CD4-positive, alpha-beta memory T cell (primary cell): ENCODE results near the gene DRAXIN. TPM values are rescaled to one million over a fixed set of nuclear protein-coding genes. Genes with fewer than 3 reads are reported as not detected.
A peak's percentile ranks its signal among the peaks of the same experiment; 100 is the strongest.

Experiments
- CTCF ChIA-PET: fragments of 350-600 bp; sonication (Branson Sonifier 250); formaldehyde crosslinking; loops from one replicate; lab custom pipeline; 2021; ENCODE audit warnings: inconsistent platforms; ENCODE audit not compliant: partially characterized antibody; lab: Charles Lee
- POLR2A ChIA-PET: fragments of 350-600 bp; sonication (Branson Sonifier 250); formaldehyde crosslinking; loops from one replicate; lab custom pipeline; 2021; ENCODE audit not compliant: partially characterized antibody; lab: Charles Lee
- DNase-seq, 5 donors: peaks; one replicate each; pipeline versions ENCODE4 v3.0.0 to v3.0.0-alpha.2; 2020 to 2022; ENCODE audit warnings: mixed read lengths in 1 of 5
- H3K27ac ChIP-seq: one replicate; pipeline ENCODE4 v1.7.0; 2013; ENCODE audit warnings: low read depth, low read length
- H3K27me3 ChIP-seq: 2 replicates; pipeline ENCODE4 v1.7.0; 2013; ENCODE audit warnings: mild to moderate bottlenecking, low read length, moderate library complexity; ENCODE audit not compliant: insufficient read depth
- H3K36me3 ChIP-seq: 2 replicates; pipeline ENCODE4 v1.7.0; 2013; ENCODE audit warnings: mild to moderate bottlenecking, low read length, moderate library complexity; ENCODE audit not compliant: insufficient read depth
- H3K4me1 ChIP-seq: 2 replicates; pipeline ENCODE4 v1.7.0; 2013; ENCODE audit warnings: mild to moderate bottlenecking, low read length, moderate library complexity; ENCODE audit not compliant: insufficient read depth
- H3K4me3 ChIP-seq, 2 donors: one replicate each; pipeline ENCODE4 v1.7.0; 2013; ENCODE audit warnings: low read length in 2 of 2, mild to moderate bottlenecking in 1 of 2
- H3K9me3 ChIP-seq, 2 donors: one replicate each; pipeline ENCODE4 v1.7.0; 2013; ENCODE audit warnings: low read length in 2 of 2, control low read depth in 1 of 2; ENCODE audit not compliant: control insufficient read depth in 1 of 2
- H3K27ac Mint-ChIP-seq, 7 donors: one replicate each; pipeline ENCODE4 v1.8.0; 2020 to 2021; ENCODE audit warnings: mixed read lengths in 7 of 7, mild to moderate bottlenecking in 6 of 7, inconsistent platforms in 3 of 7, moderate library complexity in 3 of 7
- H3K27me3 Mint-ChIP-seq, 2 donors: one replicate each; pipeline ENCODE4 v1.8.0; 2020 to 2021; ENCODE audit warnings: mixed read lengths in 2 of 2
- H3K36me3 Mint-ChIP-seq, 2 donors: one replicate each; pipeline ENCODE4 v1.8.0; 2020 to 2021; ENCODE audit warnings: mixed read lengths in 2 of 2, inconsistent platforms in 1 of 2, mild to moderate bottlenecking in 1 of 2
- H3K4me1 Mint-ChIP-seq, 4 donors: one replicate each; pipeline ENCODE4 v1.8.0; 2020 to 2021; ENCODE audit warnings: mixed read lengths in 4 of 4, mild to moderate bottlenecking in 1 of 4
- H3K4me3 Mint-ChIP-seq, 8 donors: one replicate each; pipeline ENCODE4 v1.8.0; 2020 to 2021; ENCODE audit warnings: mixed read lengths in 8 of 8, mild to moderate bottlenecking in 7 of 8, moderate library complexity in 6 of 8, inconsistent platforms in 3 of 8
- H3K9me3 Mint-ChIP-seq, 8 donors: one replicate each; pipeline ENCODE4 v1.8.0; 2020 to 2021; ENCODE audit warnings: mixed read lengths in 8 of 8, mild to moderate bottlenecking in 5 of 8, inconsistent platforms in 3 of 8, moderate library complexity in 1 of 8
- intact Hi-C: fragments of 100-400 bp; cut with micrococcal nuclease; formaldehyde crosslinking; loops from one replicate; pipeline ENCODE4 v1.15.1; 2023
- polyA plus RNA-seq, 2 donors: library from polyadenylated mRNA; unstranded; fragments of 300-500 nt; fragmentation: Illumina TruSeq; gene quantifications; one replicate each; pipeline ENCODE4 v1.2.3, GENCODE V29; 2021
- total RNA-seq, 2 experiments: library from RNA; stranded (reverse); gene quantifications; one replicate each; pipeline ENCODE4 v1.2.3, GENCODE V29; 2021

Gene DRAXIN
- total and polyA plus RNA-seq, 4 experiments from 2014 or later, result 0.07 to 0.23 (median 0.17) TPM; not detected in 1

DNA sequence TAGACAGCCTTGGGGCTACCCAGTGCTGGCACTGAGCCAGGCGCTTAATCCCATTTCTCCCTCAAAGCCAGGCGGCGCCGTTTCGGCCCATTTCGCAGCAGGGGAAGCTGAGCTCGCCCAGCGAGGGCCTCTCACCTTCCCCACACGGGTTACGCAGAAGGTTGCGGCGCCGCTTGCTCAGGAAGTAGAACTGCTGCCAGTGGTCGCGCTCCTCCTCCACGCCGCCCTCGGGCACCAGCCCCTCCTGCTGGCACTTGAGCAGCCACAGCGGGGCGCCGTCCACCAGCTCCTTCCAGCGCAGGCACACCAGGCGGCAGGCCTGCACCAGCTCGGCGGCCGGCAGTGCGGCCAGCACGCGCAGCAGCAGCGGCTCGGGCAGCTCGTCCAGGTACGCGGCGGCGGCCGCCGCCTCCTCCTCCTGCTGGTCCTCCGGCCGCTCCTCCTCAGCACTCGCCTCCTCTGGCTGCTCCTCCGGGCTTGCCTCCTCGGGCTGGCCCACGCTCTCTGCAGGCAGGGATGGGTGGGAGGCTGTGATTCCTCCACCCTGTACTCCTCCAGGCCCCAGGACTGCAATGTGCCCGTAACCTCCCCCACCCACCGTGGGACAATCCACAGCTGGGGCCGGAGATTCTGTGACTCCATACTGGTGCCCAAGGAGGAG lies 41.0 kb upstream of the DRAXIN start:
- CTCF ChIA-PET, result interaction anchor here (0.7 to 13.4 kb wide), 16 partner anchors 8 to 613 kb away, joined by 3 to 165 read pairs (median 4); partner anchors contain the start of genes AGTRAP, CLCN6 and FBXO6
- Mint-ChIP-seq H3K27ac (peak overlapping the region; percentile 14 to 81 (median 63)), H3K36me3 (no peaks in the 10 kb centered on the region), H3K27me3 (no peaks in the 10 kb centered on the region), H3K9me3 (peaks cover 0 to 1% (median 0%) of the 10 kb centered on the region in 8 donors), H3K4me1 (peaks cover 11 to 46% (median 27%) of the 10 kb centered on the region in 4 donors), H3K4me3 (peak overlapping the region; percentile 72 to 94 (median 82))
- intact Hi-C loops, result loop anchor here (1.0 kb wide), 2 partner anchors 69 to 99 kb away; no protein-coding TSS in a partner anchor
- Histone ChIP-seq H3K4me3 (peak overlapping the region; percentile 29 to 30), H3K4me1 (peaks cover 26% of the 10 kb centered on the region), H3K27me3 (no peaks in the 10 kb centered on the region), H3K9me3 (no peaks in the 10 kb centered on the region), H3K27ac (peak overlapping the region; percentile 19), H3K36me3 (no peaks in the 10 kb centered on the region)
- POLR2A ChIA-PET, result interaction anchor here (0.7 to 8.1 kb wide), 16 partner anchors 10 to 638 kb away, joined by 3 to 73 read pairs (median 4); partner anchors contain the start of genes AGTRAP, FBXO6, MAD2L2 and MTOR
- peak; percentile 76 to 83 (median 78) for DNase-seq

DNA sequence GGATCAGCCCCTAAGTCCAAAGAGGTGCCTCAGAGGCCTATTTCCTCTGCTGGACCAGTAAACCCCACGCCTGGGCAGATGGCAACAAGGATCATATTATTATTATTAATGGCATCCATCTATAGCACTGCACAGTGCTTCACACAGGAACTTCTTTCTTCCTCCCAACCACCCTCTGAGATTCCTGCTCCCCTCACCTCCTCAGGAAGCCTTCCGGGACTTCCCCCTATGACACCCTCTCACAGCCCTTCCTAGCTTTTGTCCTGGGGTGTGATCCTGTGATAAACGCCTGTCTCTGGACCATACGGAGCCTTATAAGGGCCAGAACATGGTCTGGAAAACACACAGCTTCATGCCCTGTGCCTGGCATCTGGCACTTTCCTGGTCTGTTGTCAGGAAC lies 40.5 kb upstream of the DRAXIN start:
- Mint-ChIP-seq H3K4me3 (peak overlapping the region; percentile 3 to 94 (median 82)), H3K27me3 (no peaks in the 10 kb centered on the region), H3K36me3 (peaks cover 0 to 2% of the 10 kb centered on the region in 2 donors), H3K4me1 (peaks cover 11 to 51% (median 32%) of the 10 kb centered on the region in 4 donors), H3K9me3 (peaks cover 0 to 1% (median 0%) of the 10 kb centered on the region in 8 donors), H3K27ac (peak overlapping the region; percentile 14 to 81 (median 65))
- peaks cover 32% of the 10 kb centered on the region for H3K4me1 ChIP-seq
- H3K4me3 ChIP-seq, result peak overlapping the region in 1 of 2 donors; percentile 30
- no peak overlapping the region for H3K27ac ChIP-seq
- intact Hi-C loops, result no loop called here
- ChIA-PET CTCF (interaction anchor here (0.7 to 13.4 kb wide), 13 partner anchors 8 to 613 kb away, joined by 3 to 165 read pairs (median 5); partner anchors contain the start of genes CLCN6 and FBXO6), POLR2A (interaction anchor here (0.7 to 8.1 kb wide), 14 partner anchors 9 to 614 kb away, joined by 3 to 73 read pairs (median 4); partner anchors contain the start of genes AGTRAP, FBXO6, MAD2L2 and MTOR)
- H3K27me3 ChIP-seq, result no peaks in the 10 kb centered on the region
- H3K9me3 ChIP-seq, result no peaks in the 10 kb centered on the region
- no peak for DNase-seq
- no peaks in the 10 kb centered on the region for H3K36me3 ChIP-seq

- Histone ChIP-seq H3K36me3 (peaks cover 3% of the 10 kb centered on the region), H3K9me3 (no peaks in the 10 kb centered on the region), H3K4me3 (no peak overlapping the region), H3K27ac (no peak overlapping the region), H3K4me1 (peaks cover 33% of the 10 kb centered on the region), H3K27me3 (no peaks in the 10 kb centered on the region)
- Mint-ChIP-seq H3K4me3 (peak overlapping the region in 5 of 8 donors; percentile 22 to 74 (median 54)), H3K36me3 (peaks cover 0 to 4% of the 10 kb centered on the region in 2 donors), H3K9me3 (no peaks in the 10 kb centered on the region), H3K27ac (peak overlapping the region in 5 of 7 donors; percentile 3 to 72 (median 69)), H3K27me3 (no peaks in the 10 kb centered on the region), H3K4me1 (peaks cover 11 to 52% (median 32%) of the 10 kb centered on the region in 4 donors)
- intact Hi-C loops, result no loop called here
- CTCF ChIA-PET, result interaction anchor here (1.6 to 13.4 kb wide), 5 partner anchors 9 to 615 kb away, joined by 3 to 165 read pairs (median 22); partner anchors contain the start of gene FBXO6
- POLR2A ChIA-PET, result interaction anchor here (0.9 to 8.1 kb wide), 5 partner anchors 12 to 78 kb away, joined by 3 to 73 read pairs (median 27); partner anchors contain the start of gene FBXO6
- no peak for DNase-seq
These were observed 39.2 kb upstream of the DRAXIN start for GRCh38 chr1:11652203-11652780.

DNA sequence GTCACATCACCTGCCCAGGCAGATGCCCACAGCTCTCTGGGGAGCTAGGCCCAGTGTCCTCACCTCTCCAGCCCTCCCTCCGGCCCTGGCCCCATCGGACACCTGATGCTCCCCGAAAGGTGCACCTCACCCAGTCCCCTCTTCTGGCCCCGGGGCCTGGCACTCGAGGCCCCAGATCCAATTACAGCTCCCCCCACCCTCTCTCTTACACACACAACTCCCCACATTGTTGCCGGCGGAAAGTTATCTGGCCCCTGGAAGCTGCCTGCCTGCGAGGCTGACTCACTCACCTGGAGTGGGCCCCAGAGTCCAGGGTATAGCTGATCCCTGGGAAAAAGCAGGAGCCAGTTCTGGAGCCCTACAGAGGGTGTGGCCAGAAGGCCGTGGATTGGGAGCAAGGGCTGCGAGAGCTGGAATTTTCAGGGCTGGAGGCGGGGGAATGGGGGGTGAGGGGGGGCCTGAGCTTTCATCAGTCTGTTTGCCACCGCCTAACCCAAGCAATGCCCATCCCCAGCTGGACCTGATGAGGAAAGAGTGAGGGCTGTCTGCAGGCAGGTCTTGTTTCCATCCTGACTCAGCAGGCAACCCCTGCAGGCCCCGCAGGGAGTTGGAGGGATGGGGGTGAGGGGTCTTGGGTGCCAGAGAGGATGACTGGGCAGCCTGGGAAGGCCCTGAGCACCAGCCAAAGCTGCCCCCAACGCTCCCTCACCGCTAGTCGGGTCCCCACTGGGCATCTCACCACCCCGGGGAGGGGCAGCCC lies 38.2 kb upstream of the DRAXIN start:
- CTCF ChIA-PET, result interaction anchor here (1.0 to 13.4 kb wide), 9 partner anchors 10 to 616 kb away, joined by 3 to 165 read pairs (median 4); partner anchors contain the start of gene FBXO6
- peak overlapping the region in 4 of 7 donors; percentile 36 to 72 (median 60) for H3K27ac Mint-ChIP-seq
- H3K4me3 ChIP-seq, result no peak overlapping the region
- H3K27me3 Mint-ChIP-seq, result no peaks in the 10 kb centered on the region
- H3K4me3 Mint-ChIP-seq, result peak overlapping the region; percentile 51 to 75 (median 66)
- no peaks in the 10 kb centered on the region for H3K27me3 ChIP-seq
- H3K4me1 ChIP-seq, result peaks cover 33% of the 10 kb centered on the region
- H3K4me1 Mint-ChIP-seq, result peaks cover 11 to 52% (median 32%) of the 10 kb centered on the region in 4 donors
- peaks cover 7% of the 10 kb centered on the region for H3K36me3 ChIP-seq
- H3K9me3 Mint-ChIP-seq, result no peaks in the 10 kb centered on the region
- H3K27ac ChIP-seq, result no peak overlapping the region
- H3K36me3 Mint-ChIP-seq, result peaks cover 0 to 4% of the 10 kb centered on the region in 2 donors
- no peaks in the 10 kb centered on the region for H3K9me3 ChIP-seq
- POLR2A ChIA-PET, result interaction anchor here (0.9 to 8.1 kb wide), 7 partner anchors 11 to 641 kb away, joined by 3 to 73 read pairs (median 4); partner anchors contain the start of genes FBXO6 and TARDBP
- DNase-seq, result no peak
- intact Hi-C loops, result no loop called here

- Mint-ChIP-seq H3K4me3 (peak overlapping the region; percentile 46 to 75 (median 52)), H3K9me3 (no peaks in the 10 kb centered on the region), H3K27ac (peak overlapping the region in 4 of 7 donors; percentile 6 to 72 (median 42)), H3K4me1 (peaks cover 11 to 47% (median 32%) of the 10 kb centered on the region in 4 donors), H3K27me3 (no peaks in the 10 kb centered on the region), H3K36me3 (peaks cover 0 to 5% of the 10 kb centered on the region in 2 donors)
- intact Hi-C loops, result loop anchor here (1.0 kb wide), 2 partner anchors 11 to 28 kb away; partner anchors contain the start of genes FBXO6 and MAD2L2
- Histone ChIP-seq H3K4me1 (peaks cover 33% of the 10 kb centered on the region), H3K27ac (no peak overlapping the region), H3K36me3 (peaks cover 7% of the 10 kb centered on the region), H3K9me3 (no peaks in the 10 kb centered on the region), H3K4me3 (no peak overlapping the region), H3K27me3 (no peaks in the 10 kb centered on the region)
- POLR2A ChIA-PET, result interaction anchor here (1.4 to 8.1 kb wide), 6 partner anchors 10 to 642 kb away, joined by 3 to 73 read pairs (median 4); partner anchors contain the start of genes FBXO6 and TARDBP
- DNase-seq, result no peak
- CTCF ChIA-PET, result interaction anchor here (1.0 to 13.4 kb wide), 8 partner anchors 10 to 617 kb away, joined by 3 to 165 read pairs (median 4); partner anchors contain the start of gene FBXO6
These were observed 37.7 kb upstream of the DRAXIN start for GRCh38 chr1:11653861-11654136.
